Stimulated activated memory B cell treated with anti-CD40 and anti-IgM and Interleukin-4, amounts not matched to agents 10 μg/mL and 1 μg/mL and 100 μg/mL, for 72 hours (primary cell): Measurements from ENCODE around the gene YAP1.
A peak's percentile ranks its signal among the peaks of the same experiment; 100 is the strongest.
"Not testable (repeated sequence)": the region's sequence is repeated elsewhere in the genome, so short reads cannot be mapped to it uniquely, and the experiment has no call there.

ENCODE experiments used
- ATAC-seq: fragments of 150-1000 bp; cut with Tn5 transposase; 2 replicates; pipeline ENCODE4 v1.10.0; 2021
- H3K27ac Mint-ChIP-seq: one replicate; pipeline ENCODE4 v1.8.0; 2022; ENCODE audit warnings: mild to moderate bottlenecking, mixed read lengths
- H3K27me3 Mint-ChIP-seq: one replicate; pipeline ENCODE4 v1.8.0; 2022; ENCODE audit warnings: mixed read lengths
- H3K36me3 Mint-ChIP-seq: one replicate; pipeline ENCODE4 v1.8.0; 2022; ENCODE audit warnings: mixed read lengths
- H3K4me1 Mint-ChIP-seq: one replicate; pipeline ENCODE4 v1.8.0; 2022; ENCODE audit warnings: mixed read lengths
- H3K4me3 Mint-ChIP-seq: one replicate; pipeline ENCODE4 v1.8.0; 2022; ENCODE audit warnings: mild to moderate bottlenecking, moderate library complexity, mixed read lengths
- H3K9me3 Mint-ChIP-seq: one replicate; pipeline ENCODE4 v1.8.0; 2022; ENCODE audit warnings: mixed read lengths

The YAP1 gene

DNA sequence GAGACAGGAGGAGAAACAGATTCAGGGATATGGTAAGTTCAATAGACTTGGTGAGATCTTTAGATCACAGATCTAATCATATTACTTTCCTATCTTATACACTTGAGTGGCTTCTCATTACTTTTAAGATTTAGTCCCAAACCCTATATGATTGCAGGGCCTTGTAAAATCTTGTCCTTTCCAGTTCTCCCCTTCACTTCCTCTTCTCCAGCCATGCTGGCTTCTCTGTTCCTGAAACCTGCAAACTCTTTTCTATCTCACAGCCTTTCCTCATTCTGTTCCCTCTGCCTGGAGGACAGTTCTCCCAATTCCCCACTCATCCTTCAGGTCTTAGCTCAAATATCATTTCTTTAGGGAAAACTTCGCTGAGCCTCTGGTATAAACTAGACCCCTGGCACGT, 141.2 kb downstream of the YAP1 start:
- ATAC-seq, result no peak
- H3K4me3 Mint-ChIP-seq, result no peak overlapping the region
- H3K36me3 Mint-ChIP-seq, result no peaks in the 10 kb centered on the region
- H3K9me3 Mint-ChIP-seq, result no peaks in the 10 kb centered on the region
- H3K27me3 Mint-ChIP-seq, result no peaks in the 10 kb centered on the region
- no peak overlapping the region for H3K27ac Mint-ChIP-seq
- H3K4me1 Mint-ChIP-seq, result no peaks in the 10 kb centered on the region

DNA sequence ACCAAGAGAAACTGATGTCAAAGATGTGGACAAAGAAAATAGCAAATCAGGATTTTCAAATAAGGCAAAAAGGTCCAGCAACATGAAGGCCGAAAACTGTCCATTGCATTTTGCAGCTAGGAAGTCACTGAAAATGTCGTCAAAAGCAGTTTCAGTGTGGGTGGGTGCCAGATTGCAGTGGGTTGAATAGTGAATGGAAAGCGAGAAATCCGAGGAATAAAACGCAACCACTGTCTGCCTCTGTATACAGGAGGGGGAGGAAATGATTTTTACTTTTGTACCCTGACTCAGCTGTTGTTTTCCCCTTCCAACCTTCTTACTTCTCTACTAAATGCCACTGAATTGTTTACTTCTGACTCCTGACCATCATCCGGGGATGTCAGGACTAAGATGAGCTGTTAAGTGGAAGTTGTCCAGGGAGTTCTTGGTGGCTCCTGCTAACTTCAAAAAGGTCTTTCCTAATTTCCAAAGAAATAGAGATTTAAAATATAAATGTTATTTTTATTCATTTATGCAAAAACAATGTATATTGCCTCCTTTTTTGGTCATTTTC, 142.2 kb downstream of the YAP1 start:
- no peaks in the 10 kb centered on the region for H3K9me3 Mint-ChIP-seq
- no peaks in the 10 kb centered on the region for H3K27me3 Mint-ChIP-seq
- no peaks in the 10 kb centered on the region for H3K36me3 Mint-ChIP-seq
- H3K4me1 Mint-ChIP-seq, result no peaks in the 10 kb centered on the region
- no peak overlapping the region for H3K4me3 Mint-ChIP-seq
- no peak overlapping the region for H3K27ac Mint-ChIP-seq
- no peak for ATAC-seq

DNA sequence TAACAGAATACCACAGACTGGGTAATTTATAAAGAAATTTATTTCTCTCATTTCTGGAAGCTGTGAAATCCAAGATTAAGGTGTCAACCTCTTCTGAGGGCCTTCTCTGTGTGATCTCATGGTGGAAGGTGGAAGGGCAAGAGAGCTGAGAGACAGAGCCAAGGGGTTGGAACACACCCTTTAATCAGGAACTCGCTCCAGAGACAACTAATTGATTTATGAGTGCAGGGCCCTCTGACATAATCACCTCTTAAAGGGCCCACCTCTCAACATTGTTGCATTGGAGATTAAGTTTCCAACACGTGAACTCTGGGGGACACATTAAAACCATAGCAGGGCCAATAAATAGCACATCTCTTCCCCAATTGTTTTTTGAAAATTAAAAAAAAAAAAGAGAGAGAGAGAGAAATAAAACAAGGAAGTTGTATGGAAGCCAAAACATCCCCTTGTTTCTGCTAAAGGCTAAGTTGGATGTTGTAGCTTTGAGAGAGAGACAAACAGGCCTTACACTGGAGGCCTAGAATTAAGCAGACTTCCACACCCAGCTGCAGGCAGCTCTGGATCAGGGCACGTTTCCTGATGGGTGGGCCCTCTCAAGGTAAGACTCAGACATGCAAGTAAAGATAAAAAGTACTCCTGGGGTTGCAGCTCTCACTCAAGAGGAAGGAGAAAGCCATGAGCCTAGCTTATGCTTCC, 142.9 kb downstream of the YAP1 start:
- no peaks in the 10 kb centered on the region for H3K36me3 Mint-ChIP-seq

DNA sequence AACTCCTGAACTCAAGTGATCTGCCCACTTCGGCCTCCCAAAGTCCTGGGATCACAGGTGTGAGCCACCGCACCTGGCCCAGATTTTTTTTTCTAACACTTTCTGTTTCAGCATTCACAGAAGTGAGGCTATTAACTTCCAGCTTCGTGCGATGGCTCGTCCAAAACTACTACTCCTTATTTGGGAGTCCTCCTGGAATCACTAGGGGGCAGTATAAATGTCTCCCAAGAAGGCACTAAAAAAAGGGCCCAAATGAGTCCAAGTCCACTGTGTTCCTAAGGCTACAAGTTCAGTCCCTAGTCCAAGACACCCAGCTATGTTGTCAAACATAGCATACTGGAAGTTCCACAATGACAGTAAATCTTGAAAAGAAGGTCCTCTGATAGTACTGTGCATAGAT, 143.8 kb downstream of the YAP1 start:
- Mint-ChIP-seq H3K36me3 (no peaks in the 10 kb centered on the region), H3K9me3 (no peaks in the 10 kb centered on the region), H3K4me1 (no peaks in the 10 kb centered on the region), H3K27me3 (no peaks in the 10 kb centered on the region), H3K27ac (no peak overlapping the region), H3K4me3 (no peak overlapping the region)
- ATAC-seq, result no peak

More for the DNA sequence above, 142.9 kb downstream of the YAP1 start:
- no peak overlapping the region for H3K4me3 Mint-ChIP-seq
- no peaks in the 10 kb centered on the region for H3K9me3 Mint-ChIP-seq
- H3K27ac Mint-ChIP-seq, result no peak overlapping the region
- ATAC-seq, result no peak
- no peaks in the 10 kb centered on the region for H3K4me1 Mint-ChIP-seq
- no peaks in the 10 kb centered on the region for H3K27me3 Mint-ChIP-seq

DNA sequence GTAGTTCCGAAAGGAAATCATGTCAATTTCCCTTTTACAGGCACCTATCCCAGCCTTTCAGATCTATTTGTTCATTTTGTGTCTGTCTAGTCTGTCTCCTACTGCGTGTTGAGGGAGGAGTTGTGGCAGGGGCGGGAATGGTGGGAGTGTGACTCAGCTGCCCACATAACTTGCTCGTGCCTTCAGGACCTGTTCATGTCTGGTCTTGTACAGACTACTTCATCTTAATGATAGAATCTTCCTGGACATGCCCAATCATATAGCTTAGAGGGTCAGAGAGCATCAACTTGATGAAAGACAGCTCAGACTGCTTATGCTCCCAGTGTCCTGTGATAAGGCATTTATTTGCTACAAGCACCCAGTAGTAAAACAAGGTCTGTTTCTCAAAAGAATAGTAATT, 146.0 kb downstream of the YAP1 start:
- Mint-ChIP-seq H3K4me1 (no peaks in the 10 kb centered on the region), H3K27me3 (no peaks in the 10 kb centered on the region), H3K27ac (no peak overlapping the region), H3K4me3 (no peak overlapping the region), H3K9me3 (no peaks in the 10 kb centered on the region), H3K36me3 (no peaks in the 10 kb centered on the region)
- ATAC-seq, result no peak

DNA sequence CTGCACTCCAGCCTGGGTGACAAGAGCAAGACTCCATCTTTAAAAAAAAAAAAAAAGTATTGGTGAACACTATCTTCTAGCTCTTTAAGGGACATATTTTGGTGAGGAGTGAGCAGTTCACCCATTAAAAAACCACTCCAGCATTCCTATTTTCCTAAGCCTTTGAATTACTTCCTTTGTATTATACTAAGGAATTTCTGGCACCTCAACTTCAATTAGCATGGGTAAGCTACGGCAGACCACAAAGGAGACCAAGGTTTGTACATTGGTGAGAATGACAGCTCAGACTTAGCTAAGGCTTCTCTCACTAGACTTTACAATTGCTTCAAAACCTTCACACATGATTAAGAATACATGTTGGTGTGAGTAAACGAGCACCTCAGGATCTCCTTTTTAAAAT, 150.0 kb downstream of the YAP1 start:
- no peak for ATAC-seq
- no peaks in the 10 kb centered on the region for H3K27me3 Mint-ChIP-seq
- no peaks in the 10 kb centered on the region for H3K9me3 Mint-ChIP-seq
- no peak overlapping the region for H3K27ac Mint-ChIP-seq
- H3K36me3 Mint-ChIP-seq, result no peaks in the 10 kb centered on the region
- H3K4me1 Mint-ChIP-seq, result no peaks in the 10 kb centered on the region
- H3K4me3 Mint-ChIP-seq, result no peak overlapping the region

DNA sequence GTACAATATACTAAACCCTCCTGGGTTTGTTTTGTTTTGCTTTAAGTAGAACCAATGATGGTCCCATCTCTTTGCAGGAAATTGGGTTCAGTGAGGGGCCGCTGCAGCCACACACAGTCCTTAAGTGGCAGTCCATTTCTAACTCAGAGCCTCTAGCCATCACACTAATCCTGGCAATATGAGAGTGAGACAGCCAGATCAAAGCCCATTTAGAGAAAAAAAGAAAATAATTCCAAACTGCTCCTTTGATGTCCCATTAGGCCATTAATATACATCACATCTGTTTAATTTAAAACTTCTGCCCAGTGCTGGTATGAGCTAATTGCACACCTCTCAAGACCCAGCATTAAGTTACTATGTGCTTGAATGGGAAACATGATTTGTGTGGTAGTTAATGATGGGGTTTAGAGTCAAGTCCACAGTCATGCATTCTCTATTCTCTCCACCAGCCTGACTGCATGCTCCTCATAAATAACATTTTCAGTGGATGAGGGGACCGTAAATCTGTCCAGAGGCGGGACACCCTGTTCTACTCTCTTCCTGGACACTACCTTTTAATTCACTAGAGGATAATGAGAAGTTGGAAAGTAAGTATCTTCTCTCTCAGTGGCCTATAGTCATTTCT, 153.2 kb downstream of the YAP1 start:
- peaks cover under 1% of the 10 kb centered on the region for H3K27me3 Mint-ChIP-seq
- H3K27ac Mint-ChIP-seq, result no peak overlapping the region
- H3K4me1 Mint-ChIP-seq, result peaks cover 9% of the 10 kb centered on the region
- ATAC-seq, result no peak
- H3K4me3 Mint-ChIP-seq, result no peak overlapping the region
- no peaks in the 10 kb centered on the region for H3K36me3 Mint-ChIP-seq
- no peaks in the 10 kb centered on the region for H3K9me3 Mint-ChIP-seq

DNA sequence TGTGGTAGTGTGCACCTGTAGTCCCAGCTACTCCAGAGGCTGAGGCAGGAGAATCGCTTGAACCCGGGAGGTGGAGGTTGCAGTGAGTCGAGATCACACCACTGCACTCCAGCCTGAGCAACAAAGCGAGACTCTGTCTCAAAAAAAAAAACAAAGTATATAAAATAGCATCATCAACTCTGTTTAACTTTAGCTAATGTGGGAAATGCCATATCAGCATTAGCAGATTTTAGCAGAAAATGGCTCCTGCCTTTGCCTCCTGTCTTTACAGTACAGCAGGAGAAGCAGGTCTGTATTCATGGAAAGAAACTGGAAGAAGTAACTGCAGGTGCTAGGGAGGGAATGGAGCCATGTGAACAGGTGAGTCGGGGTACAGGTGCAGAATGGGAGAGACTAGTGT, 154.5 kb downstream of the YAP1 start:
- not testable (repeated sequence) for H3K36me3 Mint-ChIP-seq, H3K27me3 Mint-ChIP-seq, H3K27ac Mint-ChIP-seq, H3K4me3 Mint-ChIP-seq, ATAC-seq, H3K9me3 Mint-ChIP-seq
- peaks cover 19% of the 10 kb centered on the region for H3K4me1 Mint-ChIP-seq

DNA sequence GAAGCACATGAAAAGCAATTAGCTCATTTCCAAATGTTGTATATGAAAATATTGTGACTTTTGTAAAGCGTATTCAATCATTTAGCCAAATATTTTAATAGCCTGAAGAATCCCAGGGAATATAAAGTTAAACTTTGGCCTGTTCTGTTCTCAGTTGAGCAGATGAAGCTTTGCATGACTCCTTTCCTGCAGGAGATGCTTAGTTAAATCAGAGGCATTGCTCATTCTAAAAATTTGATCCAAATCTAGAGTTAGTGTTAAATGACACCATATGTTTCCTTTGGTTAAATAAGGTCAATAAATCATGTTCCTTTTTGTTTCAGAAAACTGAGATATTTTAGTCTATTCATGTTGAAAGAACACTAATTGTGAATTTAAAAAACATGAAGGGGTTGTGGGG, 155.9 kb downstream of the YAP1 start:
- H3K9me3 Mint-ChIP-seq, result no peaks in the 10 kb centered on the region
- no peak overlapping the region for H3K4me3 Mint-ChIP-seq
- H3K36me3 Mint-ChIP-seq, result no peaks in the 10 kb centered on the region
- no peak for ATAC-seq
- peaks cover 10% of the 10 kb centered on the region for H3K27me3 Mint-ChIP-seq
- peaks cover 19% of the 10 kb centered on the region for H3K4me1 Mint-ChIP-seq
- no peak overlapping the region for H3K27ac Mint-ChIP-seq

DNA sequence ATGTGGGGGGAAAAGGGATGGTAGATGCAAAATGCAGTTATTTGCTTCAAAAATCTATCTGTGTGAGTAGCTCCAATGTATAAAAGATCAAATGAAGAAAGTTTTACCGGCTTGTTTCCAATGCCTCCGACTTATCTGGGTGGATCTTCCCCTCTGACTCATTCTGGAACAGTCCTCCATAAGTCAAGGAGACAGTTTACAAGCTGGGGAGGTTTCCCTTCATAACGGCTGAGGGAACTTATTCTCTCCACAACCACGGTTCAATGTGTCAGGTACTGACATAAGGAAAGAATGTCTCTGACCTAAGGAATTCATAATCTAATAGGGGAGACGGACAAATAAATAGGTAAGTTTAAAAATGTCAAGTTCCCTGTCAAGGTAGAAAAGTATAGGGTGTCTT, 157.4 kb downstream of the YAP1 start:
- ATAC-seq, result no peak

DNA sequence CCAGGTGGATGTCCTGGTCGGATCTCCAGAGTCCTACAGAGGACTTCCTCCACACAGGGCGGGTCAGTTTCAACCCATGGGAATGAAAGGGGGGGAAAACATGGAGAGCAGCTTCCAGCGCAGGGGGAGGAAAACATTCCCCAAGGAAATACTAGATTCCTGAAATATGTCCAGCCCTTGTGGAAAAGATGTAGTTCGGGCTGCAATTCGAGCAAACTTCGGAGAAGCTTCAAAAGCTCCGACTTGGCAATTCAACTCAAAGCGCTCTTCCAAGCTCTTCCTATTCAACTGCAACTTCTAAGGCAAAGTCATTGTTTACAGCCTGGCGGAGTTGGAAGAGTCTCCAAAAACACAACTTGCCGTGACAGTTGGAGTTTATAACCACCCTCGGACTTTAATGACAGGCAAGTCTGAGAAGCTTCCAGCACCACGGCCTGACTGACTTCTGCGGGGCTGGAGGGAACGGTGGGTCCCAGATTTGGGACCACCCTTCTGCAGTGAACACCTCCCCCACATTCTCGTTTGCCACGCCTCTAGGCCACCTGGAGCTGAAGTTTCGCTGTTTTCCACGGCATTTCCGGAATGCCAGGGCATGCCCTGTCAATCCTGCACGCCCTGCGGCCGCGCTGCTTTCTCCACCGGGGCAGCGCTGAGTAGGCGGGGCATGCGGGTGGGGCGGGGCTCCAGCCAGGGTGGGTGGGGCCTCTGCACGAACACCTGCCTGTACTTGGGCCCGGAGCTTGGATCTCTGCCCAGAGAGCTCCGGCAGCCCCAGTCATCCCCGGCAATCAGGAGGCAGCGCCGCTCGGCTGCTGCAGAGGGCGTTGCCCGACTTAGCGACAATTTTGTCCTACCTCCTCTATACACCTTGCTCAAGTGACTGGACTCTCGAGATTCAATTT, 158.1 kb downstream of the YAP1 start:
- peaks cover 30% of the 10 kb centered on the region for H3K27me3 Mint-ChIP-seq
- H3K36me3 Mint-ChIP-seq, result no peaks in the 10 kb centered on the region
- ATAC-seq, result peak; percentile 95
- peak overlapping the region; percentile 74 for H3K4me3 Mint-ChIP-seq
- peak overlapping the region; percentile 28 for H3K27ac Mint-ChIP-seq
- no peaks in the 10 kb centered on the region for H3K9me3 Mint-ChIP-seq
- peaks cover 19% of the 10 kb centered on the region for H3K4me1 Mint-ChIP-seq

More for the DNA sequence above, 157.4 kb downstream of the YAP1 start:
- Mint-ChIP-seq H3K36me3 (no peaks in the 10 kb centered on the region), H3K9me3 (no peaks in the 10 kb centered on the region), H3K27me3 (peaks cover 23% of the 10 kb centered on the region), H3K4me1 (peaks cover 19% of the 10 kb centered on the region), H3K4me3 (peak overlapping the region; percentile 40), H3K27ac (no peak overlapping the region)

DNA sequence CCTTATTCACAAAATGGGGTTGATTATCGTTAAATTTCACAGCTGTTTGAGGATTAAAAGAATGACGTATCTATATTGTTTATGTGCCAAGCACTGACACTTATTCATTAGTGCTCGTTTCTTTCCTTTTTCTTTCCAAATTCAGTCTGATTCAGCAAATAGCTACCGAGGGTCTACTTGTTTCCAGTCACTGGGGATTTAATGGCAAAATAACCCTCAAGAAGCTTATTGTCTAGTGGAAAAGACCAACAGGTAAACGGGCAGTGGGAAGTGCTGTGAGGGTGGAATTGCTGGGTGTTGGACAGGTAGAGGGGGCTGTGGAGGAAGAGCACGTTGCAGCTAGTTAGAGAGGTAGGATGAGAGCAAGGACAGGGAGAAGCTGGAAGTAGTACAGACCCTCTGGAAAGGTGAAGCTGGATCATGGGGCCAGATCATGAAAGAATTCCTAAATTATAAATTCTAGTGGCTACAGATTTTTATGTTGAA, 158.8 kb downstream of the YAP1 start:
- Mint-ChIP-seq H3K27me3 (peaks cover 34% of the 10 kb centered on the region), H3K36me3 (no peaks in the 10 kb centered on the region), H3K4me3 (peak overlapping the region; percentile 74), H3K27ac (peak overlapping the region; percentile 28), H3K9me3 (no peaks in the 10 kb centered on the region), H3K4me1 (peaks cover 19% of the 10 kb centered on the region)
- ATAC-seq, result no peak

DNA sequence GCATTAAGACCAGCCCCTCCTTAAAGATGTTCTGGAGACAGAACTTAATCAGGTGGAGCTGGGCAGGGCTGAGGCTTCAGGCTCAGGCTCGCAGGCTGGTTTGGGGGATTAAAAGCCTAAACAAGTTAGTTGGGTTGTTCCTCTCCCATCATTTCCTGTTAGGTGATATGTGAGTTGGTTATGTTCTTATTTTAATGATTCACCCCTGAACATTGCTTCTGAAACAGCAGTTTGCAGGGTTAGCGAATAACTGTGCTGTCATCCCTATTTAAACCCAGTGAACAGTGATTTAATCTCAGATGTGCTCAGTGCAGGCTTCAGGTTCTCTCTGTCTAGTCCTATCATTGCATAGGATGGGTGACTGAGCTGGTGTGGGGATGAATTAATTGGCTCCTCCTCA, 159.7 kb downstream of the YAP1 start:
- Mint-ChIP-seq H3K27me3 (peaks cover 34% of the 10 kb centered on the region), H3K9me3 (no peaks in the 10 kb centered on the region), H3K4me1 (peaks cover 19% of the 10 kb centered on the region), H3K27ac (no peak overlapping the region), H3K36me3 (no peaks in the 10 kb centered on the region), H3K4me3 (no peak overlapping the region)
- ATAC-seq, result no peak

DNA sequence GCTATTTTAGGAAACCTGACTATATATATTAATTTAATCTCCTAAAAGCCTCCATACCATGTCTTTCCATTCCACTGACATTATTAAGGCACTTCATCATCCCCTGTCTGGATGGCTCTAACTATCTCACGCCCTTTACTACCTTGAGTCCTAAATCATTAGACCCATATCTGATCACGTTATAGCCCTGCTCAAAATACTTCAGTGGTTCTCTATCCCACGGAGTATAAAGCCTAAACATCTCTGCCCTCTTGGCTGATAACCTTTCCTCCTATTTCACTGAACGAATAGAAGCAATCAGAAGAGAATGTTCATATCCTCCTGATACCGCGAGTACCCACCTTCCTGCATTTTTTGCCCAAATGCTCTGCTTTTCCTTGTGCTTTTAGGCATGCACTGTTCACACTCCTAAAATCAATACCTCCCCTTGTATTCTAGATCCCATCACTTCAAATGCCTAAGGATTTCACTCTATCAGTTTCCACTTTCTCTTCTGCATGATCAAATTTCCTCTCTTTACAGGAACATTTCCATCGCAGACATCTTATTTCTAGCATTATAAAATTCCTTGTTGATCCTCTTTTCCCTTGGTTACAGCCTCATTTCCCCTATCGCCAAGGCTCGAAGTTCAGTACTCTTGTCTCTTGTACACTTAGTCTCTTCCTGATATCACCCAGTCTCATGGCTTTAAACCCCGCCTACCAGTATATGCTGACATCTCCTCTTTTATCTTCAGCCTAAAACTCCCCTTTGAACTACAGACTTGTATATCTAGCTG, 162.0 kb downstream of the YAP1 start:
- no peak overlapping the region for H3K27ac Mint-ChIP-seq
- H3K36me3 Mint-ChIP-seq, result no peaks in the 10 kb centered on the region

DNA sequence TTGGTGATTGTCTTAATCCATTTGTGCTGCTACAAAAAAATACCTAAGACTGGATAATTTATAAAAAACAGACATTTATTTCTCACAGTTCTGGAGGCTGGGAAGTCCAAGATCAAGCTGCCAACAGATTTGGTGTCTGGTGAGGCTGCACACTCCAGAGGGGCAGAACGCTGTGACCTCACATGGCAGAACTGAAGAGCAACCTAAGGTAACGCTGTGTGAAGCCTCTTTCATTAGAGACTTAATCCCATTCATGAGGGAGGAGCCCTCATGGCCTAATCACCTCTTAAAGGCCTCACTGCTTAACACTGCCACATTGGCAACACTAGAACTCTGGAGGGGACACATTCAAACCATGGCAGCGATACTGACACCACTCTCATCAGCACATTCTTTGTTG, 164.4 kb downstream of the YAP1 start:
- Mint-ChIP-seq H3K27me3 (peaks cover 50% of the 10 kb centered on the region), H3K27ac (no peak overlapping the region), H3K36me3 (no peaks in the 10 kb centered on the region), H3K4me3 (no peak overlapping the region), H3K4me1 (no peaks in the 10 kb centered on the region), H3K9me3 (no peaks in the 10 kb centered on the region)
- ATAC-seq, result no peak

More for the DNA sequence above, 162.0 kb downstream of the YAP1 start:
- no peaks in the 10 kb centered on the region for H3K9me3 Mint-ChIP-seq
- H3K27me3 Mint-ChIP-seq, result peaks cover 55% of the 10 kb centered on the region
- H3K4me1 Mint-ChIP-seq, result peaks cover 19% of the 10 kb centered on the region
- ATAC-seq, result no peak
- no peak overlapping the region for H3K4me3 Mint-ChIP-seq
